A549 (cell line): Measurements from ENCODE around the gene RSPH6A.

ENCODE experiments used
- BCL3 ChIP-seq: fragments of >200 bp; sonication (Bioruptor Twin); formaldehyde crosslinking; IDR thresholded peaks from 3 replicates; pipeline ENCODE4 v1.6.1; 2016
- CTCF ChIP-seq: fragments of >200 bp; sonication (Bioruptor Twin); formaldehyde crosslinking; IDR thresholded peaks from 3 replicates; pipeline ENCODE4 v1.5.1; 2016
- EHMT2 ChIP-seq: fragments of 200-600 bp; sonication (generic); IDR thresholded peaks from 2 replicates; pipeline ENCODE4 v1.6.1; 2016; ENCODE audit warnings: antibody characterized with exemption, low read depth, mild to moderate bottlenecking, moderate library complexity
- MAZ ChIP-seq: fragments of 150-350 bp; IDR thresholded peaks from 2 replicates; pipeline ENCODE4 v1.6.1; 2014; ENCODE audit warnings: antibody characterized with exemption, low read depth, low read length, borderline replicate concordance
- POLR2A ChIP-seq: IDR thresholded peaks from 2 replicates; pipeline ENCODE4 v1.6.1; 2012; ENCODE audit warnings: mild to moderate bottlenecking, low read length
- RAD21 ChIP-seq, 2 experiments: fragments of >200 bp in 1 of 2; sonication (Bioruptor Twin) in 1 of 2; formaldehyde crosslinking in 1 of 2; IDR thresholded peaks in 1 of 2; conservative IDR thresholded peaks in 1 of 2; 2 replicates in 1 of 2; 3 replicates in 1 of 2; pipeline ENCODE4 v1.6.1; 2012 to 2018; ENCODE audit warnings: inconsistent platforms in 1 of 2
- TP53 ChIP-seq: fragments of 250-450 bp; sonication (Bioruptor Pico); IDR thresholded peaks from 2 replicates; pipeline ENCODE4 v1.5.0; 2021; ENCODE audit warnings: mild to moderate bottlenecking, moderate library complexity

GRCh38 chr19:45782820-45783785 lies 32.0 kb downstream of the RSPH6A start:
- TF ChIP-seq CTCF (no peak), RAD21 (conservative IDR thresholded peaks at IDR 0.05 in 1 of 2, IDR thresholded peaks at IDR 0.05 in 1 of 2) (peak in 1 of 2 experiments; percentile 5; a peak in 1 of 5 replicates), TP53 (CRISPR knock-in tag) (no peak), EHMT2 (no peak), BCL3 (no peak), MAZ (no peak), POLR2A (no peak)
